Eye (tissue), 1 donor: ENCODE data around the gene LY9.
"Not testable (repeated sequence)": the region's sequence is repeated elsewhere in the genome, so short reads cannot be mapped to it uniquely, and the experiment has no call there.

ENCODE experiments used
- DNase-seq: peaks from one replicate; pipeline ENCODE4 v3.0.0-alpha.2; 2015

Gene LY9

DNA sequence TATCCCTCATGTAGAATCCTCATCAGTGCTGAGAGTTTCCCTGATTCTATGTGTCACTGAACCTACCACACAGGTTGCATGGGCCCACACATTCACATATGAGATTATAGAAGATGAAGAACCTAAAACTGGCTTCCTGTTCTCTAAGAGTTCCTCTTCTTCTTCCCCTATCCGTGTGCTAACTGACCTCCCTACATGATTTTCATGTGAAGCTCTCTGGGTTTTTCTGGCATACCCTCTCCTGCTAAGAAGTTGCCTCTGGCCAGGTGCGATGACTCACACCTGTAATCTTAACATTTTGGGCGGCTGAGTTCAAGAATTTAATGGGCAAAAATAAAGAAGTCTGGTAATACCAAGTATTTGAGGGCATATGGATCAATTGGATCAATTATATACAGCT lies 72.2 kb downstream of the LY9 start:
- DNase-seq = no peak

DNA sequence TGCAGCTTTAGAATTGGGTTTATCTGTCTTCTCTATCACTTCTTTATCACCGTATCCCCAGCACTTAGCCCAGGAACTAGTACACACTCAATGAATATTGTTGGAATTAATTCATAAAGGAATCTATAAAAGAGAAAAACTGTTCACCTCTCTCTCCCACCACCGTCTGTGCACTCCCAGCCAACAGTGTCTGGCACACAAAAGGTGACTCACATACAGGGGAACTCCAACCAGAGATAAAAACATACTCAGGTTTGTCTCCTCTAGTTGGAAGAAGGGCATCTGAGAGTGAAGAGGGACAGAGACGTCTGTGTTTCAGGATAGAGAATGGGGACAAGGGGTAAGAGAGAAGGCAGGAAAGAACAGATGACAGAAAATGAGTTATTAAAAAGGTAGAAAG lies 79.0 kb downstream of the LY9 start:
- no peak for DNase-seq

DNA sequence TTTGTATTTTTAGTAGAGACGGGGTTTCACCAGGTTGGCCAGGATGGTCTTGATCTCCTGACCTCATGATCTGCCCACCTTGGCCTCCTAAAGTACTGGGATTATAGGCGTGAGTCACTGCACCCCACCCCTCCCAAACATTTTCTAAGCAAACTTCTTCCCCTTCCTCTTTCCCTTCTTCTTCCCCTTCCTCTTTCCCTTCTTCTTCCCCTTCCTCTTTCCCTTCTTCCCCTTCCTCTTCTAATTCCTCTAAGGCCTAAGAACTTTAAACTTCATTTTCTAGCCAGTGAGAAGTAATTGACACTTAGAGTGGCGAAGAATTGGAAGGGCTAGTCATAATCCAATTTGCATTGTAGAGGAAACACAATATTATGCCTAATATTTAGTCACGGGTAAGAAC lies 79.6 kb downstream of the LY9 start:
- not testable (repeated sequence) for DNase-seq

DNA sequence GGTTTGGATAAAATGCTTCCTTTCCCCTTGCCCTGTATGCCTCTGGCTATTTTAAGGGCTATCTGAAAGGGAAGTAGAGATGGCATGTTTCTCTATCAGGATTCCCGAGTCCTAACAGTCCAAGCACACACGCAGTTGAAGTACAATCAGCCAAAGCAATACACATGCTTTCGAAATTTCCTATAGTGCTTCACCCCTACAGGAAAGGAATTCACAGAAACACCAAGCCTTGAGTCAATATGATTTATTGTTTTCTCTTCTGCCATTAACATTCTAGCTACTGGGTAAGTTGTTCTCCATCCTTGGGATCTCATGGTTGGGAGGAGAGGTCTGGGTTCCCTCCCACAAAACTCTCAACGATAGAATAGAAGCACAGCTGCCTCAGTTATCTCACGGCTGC lies 80.3 kb downstream of the LY9 start:
- no peak for DNase-seq

DNA sequence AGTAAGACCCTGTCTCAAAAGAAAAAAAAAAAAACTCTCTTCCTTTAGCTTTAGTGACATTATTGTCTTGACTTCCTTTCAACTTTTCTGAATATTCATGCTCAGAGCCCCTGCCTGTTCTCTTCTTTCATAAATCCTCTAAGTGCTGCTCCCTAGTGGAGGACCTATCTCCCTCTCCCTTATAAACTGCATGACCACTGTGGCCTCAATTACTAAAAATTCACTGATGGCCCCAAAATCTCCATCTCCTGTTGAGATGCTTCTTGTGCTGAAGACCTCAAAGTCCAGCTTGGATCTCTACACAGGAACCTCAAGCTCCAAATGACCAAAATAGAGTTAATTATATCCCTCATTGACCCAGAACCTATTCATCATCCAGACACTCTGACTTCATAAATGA lies 81.2 kb downstream of the LY9 start:
- DNase-seq = no peak
